Left colon (tissue), 2 donors: ENCODE data around the gene MVD. TPM values are rescaled to one million over a fixed set of nuclear protein-coding genes. Genes with fewer than 3 reads are reported as not detected.

Source experiments
- ATAC-seq: fragments of 200-7000 bp; cut with Tn5 transposase; one replicate; pipeline ENCODE4 v1.9.1; 2020; ENCODE audit warnings: mild to moderate bottlenecking, moderate library complexity
- DNase-seq, 2 donors: peaks; one replicate each; pipeline ENCODE4 v3.0.0-alpha.2; 2020
- intact Hi-C, 2 donors: fragments of 100-400 bp; cut with DNase I in 1 of 2; cut with micrococcal nuclease in 1 of 2; formaldehyde crosslinking; loops; one replicate each; pipeline versions ENCODE4 v1.11.2 to v1.14.0; 2022; cut with DNase I, micrococcal nuclease
- total RNA-seq, 2 donors: library from RNA; stranded (reverse); fragmentation: NEBNext Ultra II Directional; extraction: Animal tissue kit (Norgen Biotek cat#: 25700); gene quantifications; one replicate each; pipeline ENCODE4 v1.2.1, GENCODE V29; 2021
- donor health status: DM: no; HTN: no; CAD: no.
- donor health status: DM: yes; HTN: yes; CAD: no.

Gene MVD
- total RNA-seq, 2 donors from 2014 or later, result 74.3 to 191 TPM

DNA sequence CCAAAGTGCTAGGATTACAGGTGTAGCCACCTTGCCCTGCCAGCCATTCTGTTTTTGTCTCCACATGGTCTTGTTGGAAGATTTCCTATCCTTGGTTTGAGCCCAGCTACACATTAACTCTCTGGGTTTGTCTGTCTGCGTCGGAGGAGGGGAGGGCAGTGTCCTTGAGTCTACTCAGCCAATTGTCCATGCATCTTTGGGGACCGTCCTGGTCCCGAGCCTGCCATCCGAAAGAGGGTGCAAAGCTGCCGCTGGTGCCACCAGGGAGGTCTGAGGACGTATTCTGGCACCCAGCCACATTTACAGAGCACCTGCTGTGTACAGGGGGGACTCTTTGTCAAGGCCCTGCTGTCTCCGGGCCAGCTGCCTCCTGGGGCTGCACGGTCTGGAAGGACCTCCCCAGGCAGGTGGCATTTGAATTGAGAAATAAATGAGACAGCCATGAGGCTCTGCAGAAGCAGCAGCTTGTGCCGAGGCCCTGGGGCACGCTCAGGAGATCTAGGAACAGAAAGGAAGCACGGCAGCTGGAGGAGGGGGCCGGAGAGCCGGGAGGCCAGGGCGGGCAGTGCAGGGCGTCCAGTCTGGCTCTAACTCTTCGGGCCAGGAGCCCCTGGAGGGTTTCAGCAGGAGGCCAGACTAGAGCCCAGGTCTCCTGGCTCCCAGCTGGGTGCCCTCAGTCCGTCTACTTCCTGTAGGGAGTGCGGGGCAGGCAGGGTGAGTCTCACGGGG is 13.5 kb downstream of the MVD start:
- ATAC-seq, result peak; percentile 18
- intact Hi-C loops, result no loop called here
- no peak for DNase-seq

DNA sequence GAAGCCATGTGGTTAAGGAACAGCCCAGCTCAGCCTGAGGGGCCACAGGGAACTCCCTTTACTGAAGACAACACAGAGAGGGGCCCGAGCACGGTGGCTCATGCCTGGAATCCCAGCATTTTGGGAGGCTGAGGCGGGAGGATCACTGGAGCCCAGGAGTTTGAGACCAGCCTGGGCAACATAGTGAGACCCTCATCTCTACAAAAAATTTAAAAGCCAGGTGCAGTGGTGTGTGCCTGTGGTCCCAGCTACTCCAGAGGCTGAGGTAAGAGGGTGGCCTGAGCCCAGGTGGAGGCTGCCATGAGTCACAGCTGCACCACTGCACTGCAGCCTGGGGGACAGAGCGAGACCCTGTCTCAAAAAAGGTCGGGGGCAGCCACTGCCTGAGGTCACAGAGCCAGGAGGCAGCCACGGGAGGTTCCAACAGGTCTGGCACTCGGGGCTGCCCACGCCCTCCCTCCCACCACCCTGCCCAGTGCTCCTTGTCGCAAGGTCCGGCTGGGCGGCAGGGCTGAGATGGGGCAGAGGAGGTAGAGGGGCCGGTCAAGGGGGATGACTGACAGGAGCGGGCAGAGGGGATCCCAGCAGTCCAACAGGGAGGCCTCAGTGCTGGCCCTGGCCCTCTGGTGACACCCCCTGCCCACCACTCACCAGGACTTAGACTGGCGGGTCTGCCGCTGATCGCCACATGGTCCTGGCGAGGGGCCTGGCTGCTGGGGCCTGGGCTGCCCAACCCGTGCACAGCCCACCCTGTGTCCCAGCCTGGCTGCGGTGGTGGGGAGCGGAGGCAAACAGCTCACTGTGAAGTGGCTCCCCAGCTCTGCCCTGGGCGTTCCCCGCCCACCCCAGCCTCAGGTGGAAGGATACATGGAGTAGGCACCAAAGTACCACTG is 15.5 kb downstream of the MVD start:
- DNase-seq, result no peak
- intact Hi-C loops, result no loop called here
- ATAC-seq, result no peak

DNA sequence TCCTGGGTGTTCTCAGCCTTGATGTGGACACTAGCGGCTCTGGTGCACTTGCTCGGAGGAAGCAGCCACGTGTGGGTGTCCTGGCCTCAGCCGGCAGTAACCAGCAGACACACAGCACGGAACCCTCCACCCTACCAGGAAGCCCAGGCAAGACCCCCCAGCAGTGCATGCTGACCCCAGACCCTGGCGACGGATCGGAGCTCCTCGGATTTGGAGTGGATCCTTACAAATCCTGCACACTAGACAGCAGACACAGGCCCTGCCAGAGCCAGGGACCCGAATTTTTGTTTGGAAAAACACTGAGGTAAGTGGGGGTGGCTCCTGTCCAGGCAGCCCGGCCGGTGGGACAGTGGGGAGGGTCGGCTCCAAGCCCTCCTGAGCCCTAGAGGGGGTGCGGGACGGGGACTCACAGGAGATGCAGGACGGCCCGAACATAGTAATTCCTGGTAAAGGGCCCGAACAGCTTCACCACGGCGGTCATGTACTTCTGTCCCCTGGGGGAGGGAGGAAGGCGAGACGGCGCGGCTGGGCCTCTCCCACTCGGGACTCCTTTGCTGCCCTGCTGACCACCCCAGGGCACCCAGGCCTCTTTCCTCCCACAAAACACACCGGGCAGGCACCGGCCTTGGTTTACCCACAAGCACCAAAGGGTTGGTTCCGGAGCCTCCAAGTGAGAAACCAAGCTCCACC is 16.4 kb downstream of the MVD start:
- DNase-seq, result no peak
- no peak for ATAC-seq
- intact Hi-C loops, result no loop called here

DNA sequence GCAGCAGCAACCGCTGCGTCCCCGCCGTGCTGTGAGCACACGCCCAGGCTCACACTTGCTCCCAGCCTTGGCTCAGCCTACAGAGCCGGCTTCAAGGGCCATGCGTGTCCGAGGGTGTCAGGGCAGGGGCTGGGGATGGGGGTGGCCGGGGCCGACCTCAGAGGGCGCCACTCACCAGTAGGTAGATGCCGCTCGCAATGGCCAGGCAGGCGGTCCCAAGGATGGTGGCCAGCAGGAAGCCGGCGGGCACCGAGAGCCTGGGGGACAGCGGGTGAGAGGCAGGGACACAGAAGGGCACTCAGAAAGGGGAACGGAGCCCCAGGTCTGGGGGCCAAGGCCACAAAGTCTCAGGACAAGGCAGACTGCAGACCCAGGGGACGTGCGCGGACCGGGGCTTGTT is 16.9 kb downstream of the MVD start:
- intact Hi-C loops, result no loop called here
- DNase-seq (no peak), ATAC-seq (peak; percentile 25)

DNA sequence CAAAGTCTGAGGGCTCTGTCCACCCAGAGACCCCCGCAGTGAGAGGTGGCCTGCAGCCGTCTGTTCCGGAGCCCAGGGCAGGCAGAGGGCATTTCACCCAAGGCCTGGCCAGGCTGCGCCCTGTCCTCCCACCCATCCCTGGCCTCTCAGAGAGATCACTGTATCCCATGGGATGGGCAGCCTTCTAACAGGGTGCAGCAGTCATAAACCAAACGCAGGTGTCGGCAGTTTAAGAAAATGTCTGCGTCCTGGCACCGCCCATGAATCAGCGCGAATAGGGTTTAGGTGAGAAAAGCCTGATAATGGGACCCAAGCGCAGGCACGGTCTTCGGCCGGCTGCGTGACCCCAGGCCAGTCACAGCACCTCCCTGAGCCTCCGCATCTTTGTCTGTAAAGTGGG is 17.4 kb downstream of the MVD start:
- DNase-seq (peak in 1 of 2 donors; percentile 40), ATAC-seq (peak; percentile 51)
- intact Hi-C loops, result no loop called here

DNA sequence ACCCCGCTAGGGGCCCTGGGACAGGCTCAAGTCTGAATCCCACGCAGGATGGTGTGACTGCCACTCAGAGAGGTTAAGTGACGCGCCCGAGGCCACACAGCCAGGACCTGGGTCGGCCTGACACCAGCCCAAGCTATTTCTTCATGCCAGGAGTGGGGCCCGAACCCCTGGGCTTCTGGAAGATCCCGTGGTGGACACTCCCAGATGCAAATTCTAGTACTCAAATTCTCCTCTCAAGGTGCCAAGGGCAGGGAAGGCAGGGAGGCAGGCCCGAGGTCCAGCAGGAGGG is 19.3 kb downstream of the MVD start:
- DNase-seq (no peak), ATAC-seq (no peak)
- intact Hi-C loops, result no loop called here

DNA sequence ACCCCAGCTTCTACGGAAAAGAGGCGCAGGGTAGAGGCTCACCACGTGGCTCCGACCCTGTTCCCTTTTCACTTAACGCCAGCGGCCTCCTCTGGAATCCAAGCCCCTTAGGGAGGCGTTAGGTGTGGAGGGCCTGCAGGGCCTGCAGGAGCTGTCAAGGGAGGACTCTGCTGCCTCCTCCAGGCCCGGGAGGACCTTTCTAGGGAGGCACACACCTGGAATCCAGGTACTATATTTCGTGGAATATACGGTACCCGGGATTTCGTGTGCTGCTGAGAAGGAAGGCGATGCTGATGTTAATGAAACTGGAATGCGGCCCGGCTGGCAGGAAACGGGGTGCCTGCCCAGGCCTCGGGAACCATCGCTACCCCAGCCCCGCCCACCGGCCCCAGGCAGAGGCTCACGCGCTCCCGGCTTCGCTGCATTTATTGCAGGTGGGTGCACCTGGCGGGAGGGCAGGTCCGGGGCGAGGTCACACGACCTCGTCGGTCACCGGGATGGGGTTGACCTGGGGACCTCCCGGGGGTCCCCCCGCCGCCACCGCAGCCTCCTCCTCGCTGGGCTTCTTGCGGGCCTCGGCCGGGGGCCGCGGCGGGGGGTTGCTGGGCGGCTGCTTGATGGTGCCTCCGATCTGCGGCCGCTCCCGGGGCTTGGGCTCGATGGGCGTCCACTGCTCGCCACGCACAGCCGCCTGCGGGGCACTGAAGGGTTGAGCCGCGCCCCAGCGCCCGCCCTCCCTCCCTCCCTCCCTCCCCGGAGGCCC is 19.8 kb downstream of the MVD start:
- ATAC-seq (no peak), DNase-seq (no peak)
- intact Hi-C loops, result no loop called here

DNA sequence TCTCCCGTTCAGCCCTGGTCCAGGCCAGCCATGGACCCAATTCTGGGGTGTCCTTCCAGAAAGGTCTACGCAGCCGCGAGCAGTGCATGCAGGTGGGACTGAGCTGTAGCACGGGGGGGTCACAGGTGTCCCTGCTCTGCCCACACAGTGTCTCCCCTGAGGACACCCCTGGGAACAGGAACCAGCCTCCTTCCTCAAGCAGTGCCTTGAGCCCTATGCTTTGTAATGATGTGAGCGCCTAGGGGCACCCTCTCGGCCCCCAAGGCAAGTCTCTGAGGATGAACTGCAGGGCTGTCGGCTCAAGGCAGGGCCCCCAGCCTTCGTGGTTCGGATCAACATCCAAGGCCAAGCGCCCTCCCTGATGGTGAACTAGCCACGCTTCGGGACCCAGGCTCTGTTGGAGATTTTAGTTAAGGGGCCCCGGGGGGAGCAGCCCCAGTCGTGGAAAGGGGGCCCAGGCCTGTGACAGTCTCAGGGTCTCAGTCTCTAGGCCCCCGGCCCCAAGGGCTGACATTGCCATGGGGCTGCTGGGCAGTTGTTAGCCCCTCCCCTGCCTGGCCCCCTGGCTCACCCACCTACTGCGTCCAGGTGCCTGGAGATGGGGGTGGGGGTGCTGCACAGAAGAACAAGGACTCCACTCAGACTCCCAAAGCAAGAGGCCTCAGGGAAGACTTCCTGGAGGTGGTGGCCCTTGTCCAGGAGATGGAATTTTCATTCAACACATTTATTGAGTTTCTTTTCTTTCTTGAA is 22.2 kb downstream of the MVD start:
- intact Hi-C loops, result no loop called here
- no peak for DNase-seq
- ATAC-seq, result no peak

DNA sequence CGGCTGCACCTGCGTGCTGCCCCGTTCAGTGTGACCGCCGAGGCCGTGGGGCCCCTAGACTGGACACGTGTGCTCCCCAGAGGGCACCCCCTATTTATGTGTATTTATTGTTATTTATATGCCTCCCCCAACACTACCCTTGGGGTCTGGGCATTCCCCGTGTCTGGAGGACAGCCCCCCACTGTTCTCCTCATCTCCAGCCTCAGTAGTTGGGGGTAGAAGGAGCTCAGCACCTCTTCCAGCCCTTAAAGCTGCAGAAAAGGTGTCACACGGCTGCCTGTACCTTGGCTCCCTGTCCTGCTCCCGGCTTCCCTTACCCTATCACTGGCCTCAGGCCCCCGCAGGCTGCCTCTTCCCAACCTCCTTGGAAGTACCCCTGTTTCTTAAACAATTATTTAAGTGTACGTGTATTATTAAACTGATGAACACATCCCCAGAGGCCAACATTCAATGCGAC is 22.8 kb downstream of the MVD start:
- intact Hi-C loops, result no loop called here
- ATAC-seq (no peak), DNase-seq (no peak)

DNA sequence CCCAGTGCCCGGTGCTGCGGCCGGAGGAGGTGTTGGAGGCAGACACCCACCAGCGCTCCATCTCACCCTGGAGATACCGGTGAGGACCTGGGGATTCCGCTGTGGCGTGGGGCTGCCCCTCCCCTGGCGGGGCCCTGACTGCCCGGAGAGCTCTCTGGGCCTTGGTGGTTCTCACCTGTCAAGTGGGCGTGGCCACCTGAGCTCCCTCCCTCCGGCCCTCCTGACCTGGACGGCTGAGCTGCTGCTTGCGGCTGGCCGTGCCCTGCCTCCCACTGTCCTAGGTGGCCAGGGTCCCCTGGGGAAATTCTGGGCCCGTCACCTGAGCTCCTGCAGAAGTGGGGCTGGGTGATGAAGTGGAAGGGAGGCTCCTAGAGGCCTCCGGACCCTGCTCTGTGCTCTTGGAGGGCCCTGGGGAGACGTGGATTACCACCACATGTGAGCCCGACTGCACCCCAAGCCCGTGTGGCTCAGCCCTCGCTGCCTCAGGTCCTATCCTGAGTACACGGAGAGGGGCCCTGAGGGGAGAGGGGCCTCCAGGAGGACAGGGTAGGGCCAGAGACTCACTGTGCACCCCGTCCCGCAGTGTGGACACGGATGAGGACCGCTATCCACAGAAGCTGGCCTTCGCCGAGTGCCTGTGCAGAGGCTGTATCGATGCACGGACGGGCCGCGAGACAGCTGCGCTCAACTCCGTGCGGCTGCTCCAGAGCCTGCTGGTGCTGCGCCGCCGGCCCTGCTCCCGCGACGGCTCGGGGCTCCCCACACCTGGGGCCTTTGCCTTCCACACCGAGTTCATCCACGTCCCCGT is 23.5 kb downstream of the MVD start:
- DNase-seq (peak; percentile 82 to 85), ATAC-seq (peak; percentile 65)
- intact Hi-C loops, result no loop called here

DNA sequence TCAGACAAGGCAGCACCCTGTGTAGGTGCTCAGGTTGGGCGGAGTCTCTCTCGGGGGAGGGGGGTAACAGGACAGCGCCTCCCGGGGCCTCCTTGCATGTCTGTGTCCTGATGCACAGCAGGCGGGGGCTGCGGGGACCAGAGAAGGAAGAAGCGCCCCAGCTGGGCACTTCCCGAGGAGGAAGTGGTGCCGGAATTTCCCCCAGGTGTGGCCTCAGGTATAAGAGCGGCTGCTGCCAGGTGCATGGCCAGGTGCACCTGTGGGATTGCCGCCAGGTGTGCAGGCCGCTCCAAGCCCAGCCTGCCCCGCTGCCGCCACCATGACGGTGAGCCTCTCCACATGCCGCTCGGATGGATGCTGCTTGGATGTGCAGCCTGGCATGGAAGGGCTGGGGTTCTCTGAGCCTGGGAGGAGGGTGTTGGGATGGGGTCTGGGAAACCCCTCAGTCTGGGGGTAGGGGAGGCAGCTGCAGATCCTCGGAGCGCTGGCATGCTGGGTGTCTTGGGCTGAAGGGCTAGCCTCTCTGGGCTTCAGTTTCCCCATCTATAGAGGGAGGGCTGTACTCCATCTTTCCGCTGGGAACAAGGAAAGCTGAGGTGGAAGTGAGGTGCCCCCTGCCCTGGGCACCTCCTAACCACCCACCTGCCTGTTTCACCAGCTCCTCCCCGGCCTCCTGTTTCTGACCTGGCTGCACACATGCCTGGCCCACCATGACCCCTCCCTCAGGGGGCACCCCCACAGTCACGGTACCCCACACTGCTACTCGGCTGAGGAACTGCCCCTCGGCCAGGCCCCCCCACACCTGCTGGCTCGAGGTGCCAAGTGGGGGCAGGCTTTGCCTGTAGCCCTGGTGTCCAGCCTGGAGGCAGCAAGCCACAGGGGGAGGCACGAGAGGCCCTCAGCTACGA is 24.3 kb downstream of the MVD start, which contains the start of gene IL17C:
Gene IL17C, plus strand, starts transcription at position 250 of the 908 bp plus-strand sequence. Its CDS starts 70 bp downstream, at position 320.
- ATAC-seq, result peak; percentile 66
- intact Hi-C loops, result no loop called here
- DNase-seq, result peak; percentile 81 to 84

DNA sequence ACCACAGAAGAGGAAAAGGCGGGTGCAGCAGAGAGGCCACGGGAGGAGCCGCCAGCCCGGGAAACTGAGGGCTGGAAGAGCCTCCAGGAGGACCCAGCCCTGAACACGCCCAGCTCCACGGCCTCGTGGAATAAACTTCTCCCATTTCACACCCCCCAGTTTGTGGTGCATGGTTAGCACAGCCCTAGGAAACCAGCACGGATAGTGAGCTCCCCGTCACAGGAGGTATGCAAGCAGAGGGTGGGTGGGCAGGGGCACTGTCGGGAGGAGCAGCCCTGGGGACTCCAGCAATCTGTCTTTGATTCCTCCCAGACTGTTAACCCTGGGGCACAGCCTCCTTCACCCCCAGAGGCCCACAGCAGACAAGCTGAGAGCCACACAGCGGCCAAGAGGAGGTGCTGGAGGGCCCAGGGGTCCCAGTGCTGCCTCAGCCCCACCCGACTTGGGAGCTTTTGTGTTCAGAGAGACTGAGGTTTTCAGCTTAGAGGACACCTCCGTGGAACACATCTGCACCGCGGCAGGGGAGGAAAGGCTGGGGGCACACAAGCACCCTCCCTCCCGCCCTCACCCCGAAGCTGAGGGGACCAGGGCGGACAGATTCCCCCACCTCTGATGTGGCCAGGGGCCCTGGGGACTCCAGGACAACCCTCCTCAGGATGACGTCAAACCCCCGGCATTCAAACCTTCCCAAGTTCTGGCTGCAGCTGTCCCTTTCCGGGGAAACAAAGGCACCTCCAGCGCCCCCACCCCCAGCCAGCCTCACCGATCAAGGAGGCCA is 26.2 kb downstream of the MVD start:
- no peak for DNase-seq
- intact Hi-C loops, result no loop called here
- no peak for ATAC-seq

DNA sequence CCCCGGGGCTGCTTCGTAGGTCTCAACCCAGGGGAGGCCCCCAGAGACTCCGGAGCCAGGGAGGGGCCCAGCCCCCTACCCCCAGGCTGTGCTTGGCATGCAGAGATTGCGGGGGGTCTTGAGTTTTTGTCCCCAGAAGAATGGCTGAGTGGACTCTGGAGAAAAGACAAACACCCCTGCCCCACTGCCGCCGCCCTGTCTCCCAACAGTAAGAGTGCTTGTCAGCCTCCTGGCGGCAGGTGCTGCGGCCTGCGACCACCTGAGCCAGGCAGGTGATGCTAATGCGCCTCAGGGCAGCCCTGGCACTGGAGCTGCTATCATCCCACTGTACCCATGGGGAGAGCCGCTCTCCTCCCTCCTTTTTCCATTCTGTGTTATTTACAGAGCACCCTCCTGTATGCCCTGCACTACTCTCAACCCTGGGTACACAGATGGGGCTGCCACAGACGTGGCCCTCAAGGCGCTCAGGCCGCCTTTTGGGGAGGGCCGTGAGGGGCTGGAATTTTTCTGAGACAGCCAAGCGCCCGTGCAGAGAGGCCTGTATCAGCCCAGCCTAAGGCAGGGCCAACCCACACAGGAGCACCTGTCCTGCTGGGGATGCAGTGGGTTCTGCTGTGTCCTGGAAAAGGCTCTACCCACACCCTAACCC is 27.1 kb downstream of the MVD start:
- intact Hi-C loops, result no loop called here
- ATAC-seq (no peak), DNase-seq (no peak)

DNA sequence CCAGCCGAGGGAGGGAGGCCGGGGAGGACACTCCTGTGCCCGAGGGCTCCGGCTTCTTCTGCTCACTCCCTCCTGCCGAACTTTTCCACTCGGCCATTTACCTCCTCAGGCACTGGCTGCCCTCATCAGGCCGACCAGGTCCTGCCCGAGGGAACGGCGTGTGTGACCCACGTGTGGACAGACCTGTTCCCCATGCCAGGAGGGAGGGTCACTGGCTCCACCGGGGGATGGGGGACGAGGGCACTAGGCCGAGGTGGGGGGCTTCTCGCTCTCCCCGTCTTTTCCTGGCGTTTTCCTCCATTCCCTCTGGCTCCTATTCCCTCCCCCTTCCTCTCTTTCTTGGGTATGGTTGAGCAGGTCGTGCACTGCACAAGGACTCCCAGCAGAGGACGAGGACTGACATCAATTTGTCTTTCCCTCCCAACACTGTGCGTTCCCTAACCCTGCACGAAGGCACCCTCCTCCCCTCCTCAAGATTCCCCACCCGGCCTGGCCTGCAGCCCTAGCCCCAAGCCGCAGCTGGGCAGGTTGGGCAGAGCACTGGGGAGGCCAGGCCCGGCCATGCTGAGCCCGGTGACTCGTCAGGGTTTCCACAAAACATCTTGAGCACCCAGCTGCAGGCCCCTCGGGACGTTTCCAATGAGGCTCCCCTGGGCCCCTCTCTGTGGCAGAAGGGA is 27.8 kb downstream of the MVD start:
- intact Hi-C loops, result no loop called here
- ATAC-seq, result no peak
- no peak for DNase-seq
